GM12878 (cell line): Measurements from ENCODE around the gene AP1AR. TPM values are rescaled to one million over a fixed set of nuclear protein-coding genes. Genes with fewer than 3 reads are reported as not detected.
A peak's percentile ranks its signal among the peaks of the same experiment; 100 is the strongest.

Source experiments
- ATAC-seq: fragments of 200-7000 bp; cut with Tn5 transposase; 3 replicates; pipeline ENCODE4 v1.9.1; 2020; ENCODE audit warnings: mild to moderate bottlenecking, moderate library complexity
- Bru-seq: library from RNA; stranded (reverse); fragments of 400-500 nt; gene quantifications from one replicate; lab custom pipeline; 2021; lab: Mats Ljungman, UMichigan
- BruChase-seq, 2 experiments: library from RNA; stranded (reverse); fragments of 400-500 nt; gene quantifications; one replicate each; lab custom pipeline; 2021; lab: Mats Ljungman, UMichigan
- BruUV-seq: library from RNA; stranded (reverse); fragments of 400-500 nt; replicated peaks from 2 replicates; lab custom pipeline; 2021; lab: Mats Ljungman, UMichigan
- CTCF ChIA-PET: fragments of 300-600 bp; sonication (Branson Sonifier 250); formaldehyde crosslinking; extraction: SDS; loops from one replicate; lab custom pipeline; 2021; ENCODE audit warnings: inconsistent platforms; lab: Yijun Ruan, JAX
- POLR2A ChIA-PET: fragments of 350-600 bp; formaldehyde crosslinking; extraction: SDS; loops from one replicate; lab custom pipeline; 2021; ENCODE audit warnings: inconsistent platforms; lab: Charles Lee
- RAD21 ChIA-PET: fragments of 300-600 bp; sonication (Branson Sonifier 250); formaldehyde crosslinking; loops from one replicate; lab custom pipeline; 2023; ENCODE audit warnings: antibody characterized with exemption; ENCODE audit not compliant: unreplicated experiment; lab: Charles Lee
- SMC1A ChIA-PET: fragments of 300-600 bp; sonication (Branson Sonifier 250); formaldehyde crosslinking; loops from one replicate; lab custom pipeline; 2023; ENCODE audit not compliant: unreplicated experiment, uncharacterized antibody; lab: Charles Lee
- DNase-seq: peaks from one replicate; pipeline ENCODE4 v3.0.0-alpha.2; 2011; ENCODE audit warnings: low read depth, low spot score
- FAIRE-seq: peaks from 3 replicates; lab custom pipeline; 2011; peaks lifted over from hg19 to GRCh38; lab: Jason Lieb, UNC
- H2AFZ ChIP-seq: 2 replicates; pipeline ENCODE4 v1.6.0; 2011; ENCODE audit warnings: low read depth, low read length, control low read depth; ENCODE audit not compliant: control insufficient read depth
- H3K27ac ChIP-seq: 2 replicates; pipeline ENCODE4 v1.5.1; 2011; ENCODE audit warnings: control low read depth; ENCODE audit not compliant: control insufficient read depth, insufficient read depth
- H3K27me3 ChIP-seq, 2 experiments: replicated peaks in 1 of 2; 2 replicates each; pipeline versions ENCODE4 v1.6.0 to v1.6.1; 2011; ENCODE audit warnings: low read length in 1 of 2; ENCODE audit not compliant: control insufficient read depth in 2 of 2, insufficient read depth in 2 of 2
- H3K36me3 ChIP-seq, 2 experiments: 2 replicates each; pipeline ENCODE4 v1.5.1; 2011; ENCODE audit warnings: low read length in 1 of 2; ENCODE audit not compliant: control insufficient read depth in 2 of 2, insufficient read depth in 2 of 2
- H3K4me1 ChIP-seq: 2 replicates; pipeline ENCODE4 v1.6.1; 2011; ENCODE audit warnings: mild to moderate bottlenecking, low read length, moderate library complexity, mixed read lengths; ENCODE audit not compliant: control insufficient read depth, insufficient read depth
- H3K4me2 ChIP-seq: 2 replicates; pipeline ENCODE4 v1.6.0; 2011; ENCODE audit warnings: control low read depth; ENCODE audit not compliant: control insufficient read depth, insufficient read depth
- H3K4me3 ChIP-seq: fragments of 200-600 bp; sonication (generic); 2 replicates; pipeline ENCODE4 v1.5.1; 2016
- H3K79me2 ChIP-seq: 2 replicates; pipeline ENCODE4 v1.6.0; 2011; ENCODE audit warnings: low read length; ENCODE audit not compliant: control insufficient read depth, insufficient read depth
- H3K9ac ChIP-seq: 2 replicates; pipeline ENCODE4 v1.8.0; 2011; ENCODE audit warnings: low read length, control low read depth, mixed read lengths; ENCODE audit not compliant: control insufficient read depth, insufficient read depth
- H3K9me3 ChIP-seq: replicated peaks from 3 replicates; pipeline ENCODE4 v1.5.1; 2011; ENCODE audit warnings: mild to moderate bottlenecking, low read length; ENCODE audit not compliant: control insufficient read depth, insufficient read depth
- H4K20me1 ChIP-seq: 2 replicates; pipeline ENCODE4 v1.6.0; 2011; ENCODE audit not compliant: control insufficient read depth, insufficient read depth
- ATF7 ChIP-seq: fragments of 450-650 bp; IDR thresholded peaks from 2 replicates; pipeline ENCODE4 v1.6.1; 2016; ENCODE audit warnings: low read depth, mild to moderate bottlenecking
- CEBPZ ChIP-seq: fragments of 150-350 bp; IDR thresholded peaks from 2 replicates; pipeline ENCODE4 v1.6.1; 2016; ENCODE audit warnings: low read depth, low read length
- CREM ChIP-seq: IDR thresholded peaks from 2 replicates; pipeline ENCODE4 v1.6.1; 2014; ENCODE audit warnings: antibody characterized with exemption, low read depth
- E4F1 ChIP-seq: fragments of 450-650 bp; IDR thresholded peaks from 2 replicates; pipeline ENCODE4 v1.6.1; 2018; ENCODE audit warnings: borderline replicate concordance, mild to moderate bottlenecking; ENCODE audit not compliant: partially characterized antibody
- ELK1 ChIP-seq: IDR thresholded peaks from 2 replicates; pipeline ENCODE4 v1.6.1; 2012; ENCODE audit warnings: low read depth, low read length, improper control_type of control experiment
- RB1 ChIP-seq: fragments of 450-650 bp; formaldehyde crosslinking; IDR thresholded peaks from 2 replicates; pipeline ENCODE4 v1.6.1; 2017; ENCODE audit warnings: mild to moderate bottlenecking, borderline replicate concordance
- YBX1 ChIP-seq: fragments of 450-650 bp; IDR thresholded peaks from 2 replicates; pipeline ENCODE4 v1.6.1; 2016; ENCODE audit warnings: antibody characterized with exemption
- ZBED1 ChIP-seq: IDR thresholded peaks from 2 replicates; pipeline ENCODE4 v1.6.1; 2016; ENCODE audit warnings: borderline replicate concordance
- WGBS: methylation state at CpG from one replicate; pipeline ENCODE4 v1.1.6; 2016; ENCODE audit warnings: low lambda C conversion rate; ENCODE audit not compliant: insufficient replicate concordance, insufficient coverage; ENCODE audit errors: missing lambda C conversion rate; 5-methylcytosine and 5-hydroxymethylcytosine counted together
- in situ Hi-C: fragments of 300-500 bp; cut with MboI; formaldehyde crosslinking; loops from 9 replicates; pipeline ENCODE4 v1.14.3; 2018; ENCODE audit warnings: mixed read lengths
- intact Hi-C: fragments of 100-400 bp; cut with micrococcal nuclease; formaldehyde crosslinking; loops from one replicate; pipeline ENCODE4 v1.14.2; 2022; ENCODE audit not compliant: unreplicated experiment
- long read RNA-seq, 2 experiments: library from polyadenylated mRNA; unstranded; transcript quantifications; one replicate each; pipeline ENCODE4 v2.0.0, GENCODE V29; 2019 to 2020
- polyA minus RNA-seq, 3 experiments: library from RNA; depleted of rRNA, polyadenylated mRNA; stranded (reverse); fragments of >200 nt; gene quantifications; 2 replicates each; pipeline ENCODE4 v1.2.3, GENCODE V29; 2011
- polyA plus RNA-seq, 11 experiments: library from polyadenylated mRNA; depleted of rRNA in 4 of 11; unstranded in 6 of 11; stranded (reverse) in 5 of 11; fragments of >200 nt; fragmentation: Nextera tagmentation in 4 of 11; fragmentation: Illumina TruSeq in 1 of 11; extraction: Ambion mirVana in 4 of 11; extraction: Trizol in 1 of 11; gene quantifications; 1 replicate in 1 of 11; 2 replicates in 10 of 11; pipeline versions ENCODE4 v1.2.1 to v1.2.3, GENCODE V29; 2011 to 2016; ENCODE audit warnings: inconsistent platforms in 2 of 11, missing spikeins in 2 of 11, low read depth in 1 of 11
- total RNA-seq, 4 experiments: library from RNA; depleted of rRNA in 3 of 4; stranded (reverse); fragments of >200 nt in 3 of 4; fragmentation: Illumina TruSeq in 1 of 4; extraction: Trizol in 1 of 4; gene quantifications; 2 replicates each; pipeline versions ENCODE4 v1.2.1 to v1.2.3, GENCODE V29; 2013 to 2021

The AP1AR gene
- total RNA-seq (2013; cell fraction: nucleolus; rRNA removed) = 27.8 and 30.2 TPM in 2 replicates
- 16.8 and 23.2 TPM in 2 replicates for total RNA-seq (2014; rRNA removed)
- 20.2 and 20.9 TPM in 2 replicates for total RNA-seq (2014; rRNA removed; fragmentation: Illumina TruSeq; extraction: Trizol)
- 18.2 and 19.8 TPM in 2 replicates for total RNA-seq (2021)
- polyA plus RNA-seq (2011; ENCODE audit: low read depth) = 3.3 TPM
- polyA plus RNA-seq (2011; rRNA removed) = 29.1 and 52.5 TPM in 2 replicates
- polyA plus RNA-seq (2011; cell fraction: cytosol; rRNA removed) = 6.4 and 7.7 TPM in 2 replicates
- polyA plus RNA-seq (2011; cell fraction: nucleus; rRNA removed) = 16.9 and 21.3 TPM in 2 replicates
- polyA plus RNA-seq (2012) = 7.2 and 10.6 TPM in 2 replicates
- 14.4 and 19.7 TPM in 2 replicates for polyA plus RNA-seq (2014; fragmentation: Illumina TruSeq; extraction: Trizol)
- polyA plus RNA-seq (2014; fragmentation: Nextera tagmentation; extraction: Ambion mirVana) = 1 to 10 TPM; 5.6 to 7.2 TPM
- polyA plus RNA-seq (2014; rRNA removed) = 12.9 and 14.7 TPM in 2 replicates
- 10 to 100 TPM; 15.9 to 17.1 TPM for polyA plus RNA-seq (2016; fragmentation: Nextera tagmentation; extraction: Ambion mirVana)
- polyA minus RNA-seq (2011; rRNA and poly(A)+ RNA removed) = 3.8 and 6.7 TPM in 2 replicates
- polyA minus RNA-seq (2011; cell fraction: cytosol; rRNA and poly(A)+ RNA removed) = 10.6 and 11.9 TPM in 2 replicates
- polyA minus RNA-seq (2011; cell fraction: nucleus; rRNA and poly(A)+ RNA removed) = 9.9 and 13.1 TPM in 2 replicates
- percentile 66 among the genes with signal in this experiment for Bru-seq, nascent RNA
- percentile 72 among the genes with signal in this experiment for BruChase-seq, experiment 1, labeled RNA remaining after a 6-hour chase
- percentile 74 among the genes with signal in this experiment for BruChase-seq, experiment 2, labeled RNA remaining after a 2-hour chase
- long read RNA-seq, experiment 1, transcript AP1AR-201 (10 exons, 2,902 nt) = major isoform, 6 of 9 reads
- long read RNA-seq, experiment 1, partial matches to known transcripts = 0 of 9 reads
- long read RNA-seq, experiment 1, other reads (novel, unspliced or antisense) = 3 of 9 reads
- long read RNA-seq, experiment 2, transcript AP1AR-201 (10 exons, 2,902 nt) = major isoform, 35 of 45 reads
- long read RNA-seq, experiment 2, partial matches to known transcripts = 7 of 45 reads
- long read RNA-seq, experiment 2, other reads (novel, unspliced or antisense) = 3 of 45 reads

GRCh38 chr4:112231779-112232713 lies at the start of gene AP1AR:
AP1AR (plus strand) TSS chr4:112231787; CDS start chr4:112232092, 305 bp downstream.
- SMC1A ChIA-PET = interaction anchor here (0.7 to 7.3 kb wide), 19 partner anchors 9 to 285 kb away, joined by 3 to 88 read pairs (median 5); partner anchors contain the start of gene NEUROG2
- Histone ChIP-seq H2AFZ (peak within 1 kb of the TSS; percentile 98), H3K36me3 (no peaks in the 10 kb centered on the region), H3K79me2 (peaks cover 14% of the 10 kb centered on the region), H3K4me3 (peak within 1 kb of the TSS; percentile 88), H3K27me3 (no peaks in the 10 kb centered on the region), H3K9me3 (no peaks in the 10 kb centered on the region), H3K4me1 (no peaks in the 10 kb centered on the region), H3K4me2 (peak within 1 kb of the TSS; percentile 99), H4K20me1 (no peaks in the 10 kb centered on the region), H3K9ac (peak within 1 kb of the TSS; percentile 89), H3K27ac (peak within 1 kb of the TSS; percentile 93)
- in situ Hi-C loops (loop anchor here (5.0 kb wide), 1 partner anchor 125 kb away; no protein-coding TSS in a partner anchor), intact Hi-C loops (loop anchor here (1.0 to 10.0 kb wide), 5 partner anchors 53 to 405 kb away; partner anchors contain the start of genes LARP7 and TIFA)
- DNase-seq = peak; percentile 35
- POLR2A ChIA-PET = interaction anchor here (0.6 to 2.7 kb wide), 13 partner anchors 8 to 286 kb away, joined by 3 to 16 read pairs (median 4); partner anchors contain the start of gene TIFA
- peak; percentile 82 for ATAC-seq
- 1% methylated on average over 58 of the region's 70 CpGs for WGBS
- no TSS peak for BruUV-seq
- RAD21 ChIA-PET = interaction anchor here (0.6 to 6.7 kb wide), 24 partner anchors 17 to 178 kb away, joined by 3 to 90 read pairs (median 4); partner anchors contain the start of genes ALPK1 and TIFA
- CTCF ChIA-PET = interaction anchor here (0.6 to 7.8 kb wide), 23 partner anchors 9 to 291 kb away, joined by 3 to 135 read pairs (median 5); partner anchors contain the start of gene NEUROG2
- FAIRE-seq = no peak
- no peak for TF ChIP-seq CEBPZ
- no peak for TF ChIP-seq ATF7
- TF ChIP-seq CREM = peak; percentile 72; the same call in 1 of the 2 replicates
- no peak for TF ChIP-seq YBX1
- TF ChIP-seq ELK1 = no peak
- TF ChIP-seq RB1 = peak; percentile 67; the same call in 1 of the 2 replicates
- no peak for TF ChIP-seq E4F1
- TF ChIP-seq ZBED1 = peak; percentile 26; the same call in 1 of the 2 replicates
